Measurements from ENCODE around the gene CD55. TPM values are rescaled to one million over a fixed set of nuclear protein-coding genes. Genes with fewer than 3 reads are reported as not detected.

CD55 gene
- total RNA-seq, 1 experiment from 2014 or later: 17.3 TPM

DNA sequence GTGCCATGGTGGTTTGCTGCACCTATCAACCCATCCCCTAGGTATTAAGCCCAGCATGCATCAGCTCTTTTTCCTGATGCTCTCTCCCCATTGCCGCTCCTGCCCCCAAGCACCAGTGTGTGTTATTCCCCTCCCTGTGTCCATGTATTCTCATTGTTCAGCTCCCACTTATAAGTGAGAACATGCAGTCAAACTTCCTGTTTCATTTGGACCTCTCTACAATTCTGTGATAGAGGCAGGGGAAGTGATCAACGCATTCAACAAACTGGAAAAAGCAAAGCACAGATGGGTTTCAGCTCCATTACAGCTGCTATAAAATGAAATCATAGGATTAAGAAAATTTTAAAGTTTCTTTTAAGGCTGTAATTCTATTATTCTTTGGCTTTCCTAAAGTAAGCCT lies 23.3 kb upstream of the CD55 start:
- H4K8ac ChIP-seq (replicated peaks; ENCODE audit: insufficient read length, low read depth, low read length): no peak overlapping the region
- Mint-ChIP-seq H3K4me1 (peaks cover 26 to 27% of the 10 kb centered on the region in 2 experiments), H3K27me3 (ENCODE audit: low read depth) (no peaks in the 10 kb centered on the region), H3K36me3 (ENCODE audit: insufficient read depth in 1 of 3, low read depth in 3 of 3) (peaks cover 4 to 10% (median 6%) of the 10 kb centered on the region in 3 experiments; a peak in 5 of 7 replicates), H3K9me3 (peaks cover 7 to 8% of the 10 kb centered on the region in 2 experiments; a peak in 4 of 5 replicates), H3K4me3 (no peak overlapping the region), H3K27ac (no peak overlapping the region)
- H2BK12ac ChIP-seq (ENCODE audit: insufficient read length, low read depth, low read length): no peak overlapping the region
- WGBS (ENCODE audit: extremely low coverage, insufficient read length, low lambda C conversion rate): no CpG with 5 or more reads among the region's 2 CpGs
- H3K9me3 ChIP-seq (ENCODE audit: control insufficient read depth, low read depth, low read length): no peaks in the 10 kb centered on the region
- no peak overlapping the region for H3K4me2 ChIP-seq (ENCODE audit: insufficient read depth, insufficient read length, low read length)
- H3K79me1 ChIP-seq (ENCODE audit: insufficient read depth, low read depth, low read length, poor library complexity, severe bottlenecking): no peaks in the 10 kb centered on the region
- H4K20me1 ChIP-seq (ENCODE audit: control insufficient read depth, insufficient read depth, insufficient read length): no peaks in the 10 kb centered on the region
- H3K18ac ChIP-seq (ENCODE audit: insufficient read length, low read depth, low read length): no peak overlapping the region
- no peak overlapping the region for H2AFZ ChIP-seq (ENCODE audit: low read length)
- no peak overlapping the region for H2BK15ac ChIP-seq (ENCODE audit: low read depth, low read length)
- H3K9ac ChIP-seq (ENCODE audit: extremely low read depth, insufficient read length, low read length): no peak overlapping the region
- no peak overlapping the region for H4K5ac ChIP-seq (ENCODE audit: insufficient read length, low read depth, low read length)
- H2BK20ac ChIP-seq (ENCODE audit: low read depth, low read length, poor library complexity, severe bottlenecking): no peak overlapping the region
- no peaks in the 10 kb centered on the region for H3K27me3 ChIP-seq (ENCODE audit: insufficient read depth, low read length)
- H3K23ac ChIP-seq (ENCODE audit: insufficient read length, low read depth, low read length): no peak overlapping the region
- TF ChIP-seq, protein P1, sequence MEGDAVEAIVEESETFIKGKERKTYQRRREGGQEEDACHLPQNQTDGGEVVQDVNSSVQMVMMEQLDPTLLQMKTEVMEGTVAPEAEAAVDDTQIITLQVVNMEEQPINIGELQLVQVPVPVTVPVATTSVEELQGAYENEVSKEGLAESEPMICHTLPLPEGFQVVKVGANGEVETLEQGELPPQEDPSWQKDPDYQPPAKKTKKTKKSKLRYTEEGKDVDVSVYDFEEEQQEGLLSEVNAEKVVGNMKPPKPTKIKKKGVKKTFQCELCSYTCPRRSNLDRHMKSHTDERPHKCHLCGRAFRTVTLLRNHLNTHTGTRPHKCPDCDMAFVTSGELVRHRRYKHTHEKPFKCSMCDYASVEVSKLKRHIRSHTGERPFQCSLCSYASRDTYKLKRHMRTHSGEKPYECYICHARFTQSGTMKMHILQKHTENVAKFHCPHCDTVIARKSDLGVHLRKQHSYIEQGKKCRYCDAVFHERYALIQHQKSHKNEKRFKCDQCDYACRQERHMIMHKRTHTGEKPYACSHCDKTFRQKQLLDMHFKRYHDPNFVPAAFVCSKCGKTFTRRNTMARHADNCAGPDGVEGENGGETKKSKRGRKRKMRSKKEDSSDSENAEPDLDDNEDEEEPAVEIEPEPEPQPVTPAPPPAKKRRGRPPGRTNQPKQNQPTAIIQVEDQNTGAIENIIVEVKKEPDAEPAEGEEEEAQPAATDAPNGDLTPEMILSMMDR (conservative IDR thresholded peaks at IDR 0.05): no peak
- no peak overlapping the region for H3K4ac ChIP-seq (ENCODE audit: low read depth, low read length)
- no peak overlapping the region for H2AK5ac ChIP-seq (ENCODE audit: insufficient read length, low read length)
- no peak for DNase-seq
- H3K23me2 ChIP-seq (ENCODE audit: insufficient read length, low read depth, low read length, poor library complexity, severe bottlenecking): no peaks in the 10 kb centered on the region
- no peak overlapping the region for H3K14ac ChIP-seq (ENCODE audit: insufficient read depth, low read length)
- no peak overlapping the region for H3T11ph ChIP-seq (ENCODE audit: low read length)
- H3K27ac ChIP-seq (ENCODE audit: insufficient read length, low read depth, low read length): no peak overlapping the region
- no peak overlapping the region for H3K56ac ChIP-seq (ENCODE audit: insufficient read length, low read depth, low read length)
- H3K79me2 ChIP-seq (ENCODE audit: insufficient read depth, low read length): no peaks in the 10 kb centered on the region
- no peak overlapping the region for H4K91ac ChIP-seq (ENCODE audit: insufficient read length, low read depth, low read length)
- H2BK5ac ChIP-seq (ENCODE audit: insufficient read length, low read length): no peak overlapping the region
- H2BK120ac ChIP-seq (ENCODE audit: low read depth, low read length, poor library complexity, severe bottlenecking): no peak overlapping the region
- H3K4me1 ChIP-seq (ENCODE audit: insufficient read depth, low read length): no peaks in the 10 kb centered on the region
